GM12892 (cell line): ENCODE data around the gene RAB2B.

ENCODE experiments used
- DNase-seq: peaks from one replicate; pipeline ENCODE4 v3.0.0; 2011; ENCODE audit not compliant: insufficient read length
- FAIRE-seq: peaks from 2 replicates; lab custom pipeline; 2011; peaks lifted over from hg19 to GRCh38; lab: Jason Lieb, UNC
- POLR2A ChIP-seq: IDR thresholded peaks from 2 replicates; pipeline ENCODE4 v1.6.1; 2011; ENCODE audit warnings: low read depth, low read length, control low read depth
- POLR2AphosphoS5 ChIP-seq: IDR thresholded peaks from 2 replicates; pipeline ENCODE4 v1.6.1; 2011; ENCODE audit warnings: low read depth, low read length, control low read depth
- TAF1 ChIP-seq: IDR thresholded peaks from 2 replicates; pipeline ENCODE4 v1.6.1; 2011; ENCODE audit warnings: low read depth, mild to moderate bottlenecking, control low read depth, low read length, borderline replicate concordance

Gene RAB2B

GRCh38 chr14:21426692-21427091 is 50.1 kb downstream of the RAB2B start:
- FAIRE-seq = no peak
- DNase-seq = no peak
- no peak for TF ChIP-seq POLR2A
- no peak for TF ChIP-seq POLR2AphosphoS5
- TF ChIP-seq TAF1 = no peak

DNA sequence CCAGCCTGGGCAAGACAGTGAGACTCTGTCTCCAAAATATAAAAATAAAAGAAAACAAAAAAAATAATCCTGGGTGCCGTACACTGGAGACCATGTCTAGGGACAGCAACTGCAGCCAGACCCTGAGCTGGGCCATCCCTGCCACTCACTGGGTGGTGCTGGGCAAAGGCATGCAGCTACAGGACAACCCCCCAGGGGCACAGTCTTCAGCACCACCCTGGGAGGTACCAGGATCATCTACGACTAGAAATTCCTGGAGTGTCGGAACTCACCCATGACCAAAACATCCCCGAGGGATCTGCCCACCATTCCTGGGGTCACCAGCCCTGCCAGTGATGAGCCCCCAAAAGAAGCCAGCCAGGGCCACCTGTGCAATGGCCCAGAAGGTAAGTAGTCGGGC is 57.2 kb downstream of the RAB2B start:
- FAIRE-seq = no peak
- no peak for TF ChIP-seq POLR2A
- no peak for DNase-seq

DNA sequence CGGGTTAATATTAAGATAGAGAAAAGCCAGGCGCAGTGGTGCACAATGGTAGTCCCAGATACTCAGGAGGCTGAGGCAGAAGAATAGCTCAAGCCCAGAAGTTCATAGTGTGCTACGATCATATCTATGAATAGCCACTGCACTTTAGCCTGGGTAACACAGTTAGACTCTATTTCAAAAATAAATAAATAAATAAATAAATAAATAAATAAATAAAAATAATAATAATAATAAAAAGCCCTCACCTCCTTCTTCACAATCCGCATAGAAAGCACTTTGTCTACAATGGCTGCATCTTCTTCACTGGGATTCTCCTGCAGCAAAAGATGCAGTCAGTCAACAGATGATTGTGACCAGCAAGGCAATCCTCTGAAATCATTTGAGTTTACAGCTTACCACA is 61.4 kb downstream of the RAB2B start:
- TF ChIP-seq POLR2AphosphoS5 (no peak), POLR2A (no peak)
- FAIRE-seq = no peak
- DNase-seq = no peak

DNA sequence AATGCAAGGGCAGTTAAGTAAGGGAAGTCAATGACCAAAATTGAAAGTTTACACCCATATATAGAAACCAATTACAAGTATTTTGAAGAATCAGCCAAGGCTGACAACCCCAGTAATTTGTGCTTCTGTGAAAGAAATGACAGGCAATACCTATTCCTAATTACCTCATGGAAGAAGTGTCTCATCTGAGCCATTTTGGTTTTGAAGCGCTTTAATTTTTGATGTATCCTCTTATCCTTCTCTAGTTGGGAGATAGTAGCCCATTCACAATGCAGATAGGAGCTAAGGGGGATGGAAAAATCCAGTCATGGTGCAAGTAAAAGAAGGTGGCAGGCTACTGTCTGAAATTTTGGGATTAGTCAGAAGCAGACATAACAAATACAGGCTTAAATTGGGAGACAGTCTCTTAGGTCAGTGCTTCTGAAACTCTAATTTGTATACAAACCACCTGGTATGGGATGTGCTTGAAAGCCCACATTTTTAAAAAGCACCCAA is 62.6 kb downstream of the RAB2B start:
- TF ChIP-seq TAF1 (no peak), POLR2A (no peak), POLR2AphosphoS5 (no peak)
- FAIRE-seq (peak; percentile 36), DNase-seq (no peak)
